ENCODE measurements around the gene SRSF11.

Gene SRSF11

DNA sequence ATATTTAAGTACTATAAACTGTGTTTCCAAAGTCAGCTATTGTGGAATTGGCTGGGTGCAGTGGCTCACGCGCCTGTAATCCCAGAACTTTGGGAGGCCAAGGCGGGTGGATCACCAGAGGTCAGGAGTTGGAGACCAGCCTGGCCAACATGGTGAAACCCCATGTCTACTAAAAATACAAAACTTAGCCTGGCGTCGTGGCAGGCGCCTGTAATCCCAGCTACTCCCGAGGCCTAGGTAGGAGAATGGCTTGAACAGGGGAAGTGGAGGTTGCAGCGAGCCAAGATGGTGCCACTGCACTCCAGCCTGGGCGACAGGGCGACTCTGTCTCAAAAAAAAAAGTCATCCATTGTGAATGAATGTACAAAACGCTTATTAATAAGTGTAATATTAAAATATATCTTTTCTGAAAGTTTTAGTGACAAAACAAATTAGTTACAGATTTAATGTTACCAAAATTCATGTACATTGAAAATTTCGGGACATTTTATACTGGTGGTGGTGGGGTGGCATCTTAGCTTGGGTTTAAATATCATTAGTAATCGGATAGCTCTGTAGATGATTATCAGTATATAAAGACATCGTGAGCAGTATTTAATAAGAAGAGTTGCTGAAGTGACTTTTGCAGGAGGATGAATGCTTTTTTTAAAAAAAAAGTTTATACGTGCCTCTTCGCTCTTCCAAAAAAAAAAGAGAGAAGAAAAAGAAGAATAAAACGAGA, 503 bp upstream of the SRSF11 start:
- no peak for DNase-seq (ENCODE audit: low read depth in 1 of 2, low spot score in 1 of 2)

DNA sequence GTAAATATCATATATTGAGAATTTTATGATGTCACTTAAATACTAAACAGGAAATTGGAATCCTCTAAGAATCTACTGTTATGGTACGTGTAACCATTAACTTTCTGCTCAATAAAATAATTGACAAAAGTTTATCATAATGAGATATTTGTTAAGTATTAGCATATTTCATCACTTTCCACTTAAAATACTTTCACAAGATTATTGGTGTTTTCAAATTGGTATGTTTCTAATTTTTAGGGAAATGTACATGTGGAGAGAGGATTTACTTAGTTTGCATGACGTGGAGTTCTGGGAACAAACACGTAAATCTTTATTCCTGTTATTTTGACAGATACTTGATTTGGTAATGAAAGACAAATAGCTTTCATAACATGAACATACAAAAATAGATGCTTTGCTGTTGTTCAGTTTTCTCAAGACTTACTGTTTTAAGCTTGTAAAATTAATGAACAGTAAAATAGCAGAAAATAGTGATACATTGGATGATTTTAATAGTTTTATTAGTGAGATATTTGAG, 1.6 kb downstream of the SRSF11 start:
- no peak for DNase-seq (ENCODE audit: low read depth in 1 of 2, low spot score in 1 of 2)

DNA sequence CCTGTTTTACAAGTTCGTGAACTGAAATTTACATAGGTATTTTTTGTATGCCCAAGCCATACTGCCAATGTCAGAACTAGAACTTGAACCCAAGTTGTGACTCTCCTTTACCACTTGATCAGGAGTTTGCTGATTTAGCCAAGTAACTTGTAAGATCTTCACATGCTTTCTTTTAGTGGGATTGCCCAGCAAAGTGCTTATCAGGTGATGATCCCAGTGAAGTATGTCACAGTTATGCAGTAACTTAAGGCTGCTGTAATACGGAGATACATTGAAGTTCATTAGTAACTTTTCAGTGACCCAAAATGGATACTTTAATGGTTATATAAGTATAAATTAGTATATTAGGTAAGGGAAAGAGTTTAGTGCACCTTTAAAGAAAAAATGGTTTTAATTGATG, 3.8 kb downstream of the SRSF11 start:
- DNase-seq (ENCODE audit: low read depth in 1 of 2, low spot score in 1 of 2) = no peak

DNA sequence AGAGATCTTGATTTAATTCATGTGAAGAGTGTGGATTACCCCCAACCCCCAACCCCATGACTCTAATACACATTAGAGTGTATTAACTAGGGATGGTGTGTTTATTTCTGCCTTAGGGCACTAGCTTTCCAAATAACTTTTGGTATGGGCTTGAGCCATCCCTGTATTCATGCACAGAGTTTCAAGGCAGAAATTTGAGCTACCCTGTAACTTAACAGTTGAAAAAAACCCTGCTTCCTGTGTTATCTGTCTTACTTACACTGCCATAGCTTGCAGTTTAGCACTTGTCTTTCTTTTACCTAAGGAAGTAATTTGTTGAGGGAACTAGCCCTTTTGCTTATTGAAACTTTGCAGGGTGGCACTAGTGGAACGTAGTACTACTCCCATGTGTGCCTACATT, 6.3 kb downstream of the SRSF11 start:
- DNase-seq (ENCODE audit: low read depth in 1 of 2, low spot score in 1 of 2) = no peak

- no peak for DNase-seq (ENCODE audit: low read depth in 1 of 2, low spot score in 1 of 2)
Observed at GRCh38 chr1:70228670-70229069, 7.5 kb downstream of the SRSF11 start.

- no peak for DNase-seq (ENCODE audit: low read depth in 1 of 2, low spot score in 1 of 2)
Observed at GRCh38 chr1:70231475-70231874, 10.3 kb downstream of the SRSF11 start.

GRCh38 chr1:70234733-70235132, 13.6 kb downstream of the SRSF11 start:
- no peak for DNase-seq (ENCODE audit: low read depth in 1 of 2, low spot score in 1 of 2)

DNA sequence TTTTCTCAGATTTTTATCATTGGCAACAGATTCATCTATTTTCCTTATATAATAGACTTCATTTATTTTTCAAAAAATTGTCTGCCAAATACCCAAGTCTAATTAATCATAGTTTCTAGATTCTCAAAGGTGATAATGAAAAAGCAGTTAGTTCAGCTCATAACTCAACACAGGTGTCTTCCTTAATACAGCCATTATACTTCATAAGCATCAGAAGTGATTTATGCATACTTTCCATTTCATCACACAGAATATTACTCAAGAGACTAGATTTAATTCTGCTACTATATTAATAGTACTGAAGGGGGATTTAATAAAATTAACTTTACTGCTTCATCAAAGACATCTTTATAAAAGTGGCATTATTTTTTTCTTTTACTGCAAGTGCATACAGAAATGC, 18.8 kb downstream of the SRSF11 start:
- no peak for DNase-seq (ENCODE audit: low read depth in 1 of 2, low spot score in 1 of 2)

DNA sequence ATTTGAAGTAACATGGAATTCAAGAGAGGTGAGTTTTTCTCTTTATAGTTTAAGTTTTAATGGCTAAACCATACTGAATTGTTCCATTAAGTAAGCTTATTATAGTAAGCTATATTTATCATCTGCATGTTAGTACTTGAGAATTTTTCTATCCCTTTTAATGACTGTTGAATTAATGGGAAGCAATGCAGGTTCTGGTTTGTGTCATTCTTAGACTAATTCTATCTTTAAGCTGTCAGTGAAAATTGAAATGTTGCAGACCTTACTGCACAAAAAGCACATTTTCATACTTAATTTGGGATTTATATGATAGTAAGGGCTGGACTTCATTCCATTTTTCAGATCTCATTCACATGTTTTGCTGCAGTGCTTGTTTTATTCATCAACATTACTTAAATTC, 25.9 kb downstream of the SRSF11 start:
- DNase-seq (ENCODE audit: low read depth in 1 of 2, low spot score in 1 of 2) = no peak

DNA sequence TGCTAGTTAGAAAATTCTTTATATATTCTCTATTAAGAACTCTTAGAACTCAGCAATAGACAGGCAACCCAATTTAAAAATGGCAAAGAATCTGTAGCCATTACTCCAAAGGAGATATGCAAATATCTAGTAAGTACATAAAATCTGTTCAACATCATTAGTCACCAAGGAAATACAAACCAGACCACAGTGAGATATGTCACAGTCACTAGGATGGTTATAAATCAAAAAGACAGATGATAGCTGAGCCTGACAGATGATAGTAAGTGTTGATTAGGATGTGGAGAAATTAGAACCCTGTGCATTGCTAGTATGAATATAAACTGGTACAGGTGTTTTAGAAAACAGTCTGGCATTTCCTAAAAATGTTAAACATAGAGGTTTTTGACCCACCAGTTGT, 26.6 kb downstream of the SRSF11 start:
- no peak for DNase-seq (ENCODE audit: low read depth in 1 of 2, low spot score in 1 of 2)

- no peak for DNase-seq (ENCODE audit: low read depth in 1 of 2, low spot score in 1 of 2)
Observed at GRCh38 chr1:70248729-70249128, 27.5 kb downstream of the SRSF11 start.

GRCh38 chr1:70256664-70257063, 35.5 kb downstream of the SRSF11 start:
- no peak for DNase-seq (ENCODE audit: low read depth in 1 of 2, low spot score in 1 of 2)

DNA sequence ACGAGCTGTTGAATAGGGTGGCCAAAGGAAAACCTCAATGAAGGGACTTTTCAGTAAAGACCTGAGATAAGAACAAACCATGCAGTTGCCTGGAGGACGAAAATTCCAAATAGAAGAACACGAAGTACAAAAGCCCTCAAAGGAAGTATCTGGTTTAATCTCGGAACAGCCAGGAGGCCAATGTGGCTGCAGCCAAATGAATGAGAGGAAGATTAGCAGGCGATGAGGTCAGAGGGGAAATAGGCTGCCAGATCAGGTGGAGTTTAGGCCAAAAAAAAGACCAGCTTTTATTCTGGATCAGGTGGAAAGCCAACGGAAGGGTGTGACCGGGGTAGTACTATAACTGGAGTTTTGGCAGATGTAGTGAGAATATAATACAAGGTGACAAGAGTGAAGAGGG, 43.7 kb downstream of the SRSF11 start:
- DNase-seq (ENCODE audit: low read depth in 1 of 2, low spot score in 1 of 2) = no peak

DNA sequence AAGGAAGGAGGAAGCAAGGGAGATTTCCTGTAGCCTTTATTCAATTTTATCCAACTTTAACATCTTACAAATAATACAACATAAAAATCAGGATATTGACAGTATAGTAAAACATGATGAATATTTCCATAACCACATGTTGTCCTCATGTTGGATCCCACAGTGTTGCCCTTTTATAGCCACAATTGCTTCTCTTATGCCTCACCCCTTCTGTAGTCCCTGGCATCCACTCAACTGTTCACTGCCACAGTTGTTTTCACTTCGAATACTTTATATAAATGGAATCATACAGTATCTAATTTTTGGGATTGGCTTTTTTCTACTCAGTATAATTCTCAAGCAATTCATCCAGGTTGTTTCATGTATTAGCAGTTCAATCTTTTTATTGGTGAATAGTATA, 44.8 kb downstream of the SRSF11 start:
- no peak for DNase-seq (ENCODE audit: low read depth in 1 of 2, low spot score in 1 of 2)

GRCh38 chr1:70277875-70278274, 56.7 kb downstream of the SRSF11 start:
- no peak for DNase-seq (ENCODE audit: low read depth in 1 of 2, low spot score in 1 of 2)

GRCh38 chr1:70278710-70279109, 57.5 kb downstream of the SRSF11 start:
- no peak for DNase-seq (ENCODE audit: low read depth in 1 of 2, low spot score in 1 of 2)

DNA sequence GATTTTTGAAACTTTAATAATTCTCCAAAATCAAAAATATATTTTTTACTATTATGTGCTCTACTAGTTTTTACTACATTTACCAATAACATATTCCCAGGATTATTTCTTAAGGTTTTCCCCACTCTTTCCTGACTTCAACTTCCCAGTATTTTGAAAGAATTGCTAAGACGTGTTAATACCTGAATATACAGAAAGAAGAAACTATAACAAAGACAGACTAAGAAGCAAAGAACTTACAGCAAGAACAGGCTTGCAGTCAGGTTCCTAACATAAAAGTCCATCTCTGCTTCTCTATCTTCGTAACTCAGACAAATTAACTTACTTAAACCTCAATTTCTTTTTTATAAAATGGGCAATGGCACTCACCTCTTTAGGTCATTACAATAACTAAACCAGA, 63.2 kb downstream of the SRSF11 start:
- no peak for DNase-seq (ENCODE audit: low read depth in 1 of 2, low spot score in 1 of 2)

DNA sequence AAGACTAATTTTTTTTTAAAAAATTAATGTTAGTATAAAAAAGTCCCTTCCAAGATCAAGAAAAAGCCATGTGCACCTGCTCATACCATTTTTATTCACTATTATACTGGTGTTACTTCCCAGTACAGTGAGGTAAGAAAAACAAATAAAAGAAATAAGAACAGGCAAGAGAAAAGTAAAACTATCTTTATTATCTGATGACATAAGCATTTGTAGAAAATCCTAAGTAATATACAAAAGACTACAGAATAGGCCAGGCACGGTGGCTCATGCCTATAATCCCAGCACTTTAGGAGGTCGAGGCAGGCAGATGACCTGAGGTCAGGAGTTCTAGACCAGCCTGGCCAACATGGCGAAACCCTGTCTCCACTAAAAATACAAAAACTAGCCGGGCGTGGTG, 65.3 kb downstream of the SRSF11 start:
- no peak for DNase-seq (ENCODE audit: low read depth in 1 of 2, low spot score in 1 of 2)

DNA sequence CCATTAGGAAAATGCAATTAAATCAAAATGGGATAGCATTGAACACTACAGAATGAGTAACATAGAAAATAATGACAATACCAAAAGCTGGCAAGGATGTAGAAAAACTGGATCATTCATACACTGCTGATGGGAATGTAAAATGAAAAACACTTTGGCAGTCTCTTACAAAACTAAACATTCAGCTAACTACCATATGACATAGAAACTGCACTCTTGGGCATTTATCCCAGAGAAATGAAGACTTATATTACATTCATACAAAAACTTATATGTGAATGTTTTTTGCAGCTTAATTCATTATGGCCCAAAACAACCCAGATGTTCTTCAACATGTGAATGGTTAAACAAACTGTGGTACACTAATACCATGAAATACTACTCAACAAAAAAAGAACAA, 67.0 kb downstream of the SRSF11 start:
- DNase-seq (ENCODE audit: low read depth in 1 of 2, low spot score in 1 of 2) = no peak

DNA sequence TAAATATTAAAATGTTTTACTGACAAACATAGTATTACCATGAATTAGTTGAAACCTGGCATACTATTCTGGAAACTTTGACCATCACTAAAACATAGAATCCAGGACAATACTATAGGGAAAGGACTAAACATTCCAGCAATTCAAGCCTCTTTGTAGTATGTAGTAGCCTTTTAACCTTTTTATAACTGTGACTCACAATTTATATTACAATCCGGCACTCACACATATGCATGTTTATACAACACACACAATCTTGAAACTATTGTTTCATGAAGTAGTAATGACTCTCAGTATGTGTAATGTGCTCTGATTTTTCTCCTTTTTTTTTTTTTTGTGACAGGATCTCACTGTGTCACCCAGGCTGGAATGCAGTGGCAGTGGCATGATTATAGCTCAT, 69.0 kb downstream of the SRSF11 start:
- no peak for DNase-seq (ENCODE audit: low read depth in 1 of 2, low spot score in 1 of 2)

DNA sequence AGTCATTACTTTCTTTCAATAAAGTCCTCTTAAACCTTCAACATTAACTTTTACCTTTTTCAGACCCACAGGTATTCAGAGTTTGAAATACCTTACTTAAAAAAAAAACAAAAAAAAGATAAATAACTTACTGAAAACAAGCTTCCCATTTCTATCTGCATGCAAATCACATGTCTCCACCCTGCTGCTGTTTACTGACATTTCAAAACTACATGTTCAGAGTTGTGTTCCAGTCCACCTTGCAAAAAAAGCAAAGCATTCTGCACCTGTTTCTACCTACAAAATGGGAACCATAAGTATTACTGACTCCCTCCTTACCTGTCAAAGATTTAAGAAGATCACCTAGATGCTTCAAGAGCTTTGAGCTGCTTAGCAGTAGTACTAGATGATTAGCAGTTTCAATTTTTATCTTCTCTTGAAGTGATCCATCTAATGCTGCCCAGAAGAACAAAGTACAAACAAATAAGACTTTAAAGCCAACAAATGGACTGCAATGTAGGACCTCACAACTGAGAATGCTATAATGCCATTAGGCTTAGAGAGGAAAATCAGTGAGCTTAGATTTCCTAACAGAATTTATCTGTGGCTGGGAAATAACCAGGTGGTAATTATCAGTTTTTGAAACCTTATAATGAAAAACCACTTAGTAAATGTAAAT, 72.1 kb downstream of the SRSF11 start:
- DNase-seq (ENCODE audit: low read depth in 1 of 2, low spot score in 1 of 2) = no peak

- no peak for DNase-seq (ENCODE audit: low read depth in 1 of 2, low spot score in 1 of 2)
Observed at GRCh38 chr1:70295749-70296148, 74.6 kb downstream of the SRSF11 start.

DNA sequence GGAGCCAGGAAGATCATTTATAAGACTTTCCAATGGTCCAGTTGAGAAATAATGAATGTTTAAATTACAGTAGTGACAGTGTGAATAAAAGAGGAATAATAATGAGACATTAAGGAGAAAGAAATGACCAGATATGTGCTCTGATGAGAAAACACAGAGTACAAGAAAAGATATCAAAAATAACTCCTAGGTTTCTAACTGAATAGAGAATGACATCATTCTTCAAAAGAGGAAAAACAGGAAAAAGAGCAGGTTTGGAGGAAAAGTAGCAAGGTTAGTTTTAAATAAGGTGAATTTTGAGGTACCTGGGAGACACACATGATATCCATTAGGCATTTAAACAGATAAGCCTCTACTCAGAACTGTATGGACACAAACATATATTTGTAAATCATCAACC, 78.3 kb downstream of the SRSF11 start:
- no peak for DNase-seq (ENCODE audit: low read depth in 1 of 2, low spot score in 1 of 2)

Data from activated CD4-positive, alpha-beta T cell treated with anti-CD3 and anti-CD28 coated beads, Interleukin-2, amount 50 U/mL, for 24 hours (primary cell).